CD4-positive, alpha-beta T cell treated with Interleukin-1 beta for 1 hour (primary cell): ENCODE results near the gene PTPRN2.
"Not testable (repeated sequence)": the region's sequence is repeated elsewhere in the genome, so short reads cannot be mapped to it uniquely, and the experiment has no call there.

Experiments
- DNase-seq, 2 donors: peaks; one replicate each; pipeline ENCODE4 v3.0.0-alpha.2; 2020 to 2022

Gene PTPRN2

DNA sequence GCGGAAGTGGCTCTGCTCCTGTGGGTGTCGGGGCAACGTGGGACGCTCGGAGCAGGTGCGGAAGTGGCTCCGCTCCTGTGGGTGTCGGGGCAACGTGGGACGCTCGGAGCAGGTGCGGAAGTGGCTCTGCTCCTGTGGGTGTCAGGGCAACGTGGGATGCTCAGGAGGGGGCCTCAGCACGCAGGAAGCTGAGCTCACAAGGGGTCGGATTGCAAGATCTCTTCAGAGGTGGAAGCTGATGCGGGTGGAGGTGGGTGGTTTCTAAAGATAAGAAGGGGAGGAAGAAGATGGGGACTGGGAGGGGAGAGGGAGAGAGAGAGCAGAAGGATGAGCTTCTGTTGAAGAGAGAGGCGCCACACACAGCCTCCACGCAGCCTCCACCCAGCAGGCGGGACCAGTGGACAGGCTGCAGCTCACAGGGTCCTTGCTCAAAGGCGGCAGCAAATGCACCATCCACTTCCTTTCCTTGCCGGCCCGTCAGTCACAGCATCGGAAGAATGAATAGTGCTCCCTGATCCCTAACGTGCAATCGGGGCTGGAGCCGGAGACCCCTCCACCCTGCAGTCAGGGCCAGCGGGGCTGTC lies 78.7 kb downstream of the PTPRN2 start:
- DNase-seq: no peak

DNA sequence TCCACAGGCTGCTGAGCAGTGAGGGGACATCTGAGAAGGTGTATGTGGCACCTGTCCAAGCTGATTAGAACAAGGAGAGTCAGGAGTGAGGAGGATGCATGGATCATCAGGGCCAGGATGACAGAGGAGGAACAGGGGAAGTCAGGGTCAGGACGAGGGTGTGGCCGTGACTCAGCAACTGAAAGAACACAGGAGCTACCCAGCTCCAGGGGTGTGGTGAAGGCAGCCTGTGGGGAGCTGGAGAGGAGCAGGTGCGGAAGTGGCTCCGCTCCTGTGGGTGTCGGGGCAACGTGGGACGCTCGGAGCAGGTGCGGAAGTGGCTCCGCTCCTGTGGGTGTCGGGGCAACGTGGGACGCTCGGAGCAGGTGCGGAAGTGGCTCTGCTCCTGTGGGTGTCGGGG lies 79.3 kb downstream of the PTPRN2 start:
- DNase-seq: not testable (repeated sequence)

DNA sequence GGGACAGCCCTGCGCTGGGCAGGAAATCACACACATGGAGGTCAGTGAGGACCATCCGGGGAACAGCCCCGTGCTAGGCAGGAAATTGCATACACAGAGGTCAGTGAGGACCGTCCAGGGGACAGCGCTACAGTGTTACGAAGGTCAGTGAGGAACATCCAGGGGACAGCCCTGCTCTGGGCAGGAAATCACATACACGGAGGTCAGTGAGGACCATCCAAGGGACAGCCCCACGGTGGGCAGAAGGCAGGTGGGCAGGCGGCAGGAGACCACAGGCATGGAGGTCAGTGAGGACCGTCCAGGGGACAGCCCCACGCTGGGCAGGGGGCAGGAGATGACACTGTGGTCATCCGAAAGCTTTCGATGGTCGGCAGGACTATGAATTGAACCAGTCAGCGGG lies 79.7 kb downstream of the PTPRN2 start:
- no peak for DNase-seq

DNA sequence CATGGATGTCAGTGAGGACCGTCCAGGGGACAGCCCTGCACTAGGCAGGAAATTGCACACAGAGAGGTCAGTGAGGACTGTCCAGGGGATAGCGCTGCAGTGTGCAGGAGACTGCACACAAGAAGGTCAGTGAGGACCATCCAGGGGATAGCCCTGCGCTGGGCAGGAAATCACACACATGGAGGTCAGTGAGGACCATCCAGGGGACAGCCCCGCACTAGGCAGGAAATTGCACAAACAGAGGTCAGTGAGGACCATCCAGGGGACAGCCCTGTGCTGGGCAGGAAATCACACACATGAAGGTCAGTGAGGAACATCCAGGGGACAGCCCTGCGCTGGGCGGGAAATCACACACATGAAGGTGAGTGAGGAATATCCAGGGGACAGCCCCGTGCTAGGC lies 80.4 kb downstream of the PTPRN2 start:
- not testable (repeated sequence) for DNase-seq

DNA sequence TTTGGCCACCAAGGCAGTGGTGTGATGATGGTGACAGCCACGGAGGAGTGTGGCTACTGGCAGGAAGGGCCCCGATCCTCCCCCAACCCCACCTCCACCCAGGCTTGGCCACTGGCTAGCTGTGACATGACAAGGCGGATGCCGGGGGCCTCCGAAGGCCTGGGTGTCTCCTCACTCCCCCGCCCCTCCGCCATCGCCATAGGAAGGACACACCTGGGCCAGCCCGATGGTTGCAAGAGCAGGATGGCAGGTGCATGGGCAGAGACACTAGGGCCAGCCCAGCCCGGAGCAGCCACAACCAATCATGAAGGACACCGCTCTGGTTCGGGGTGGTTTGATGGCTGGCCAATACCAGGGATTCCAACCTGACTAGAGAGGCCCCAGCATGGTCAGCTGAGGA lies 81.0 kb downstream of the PTPRN2 start:
- no peak for DNase-seq

DNA sequence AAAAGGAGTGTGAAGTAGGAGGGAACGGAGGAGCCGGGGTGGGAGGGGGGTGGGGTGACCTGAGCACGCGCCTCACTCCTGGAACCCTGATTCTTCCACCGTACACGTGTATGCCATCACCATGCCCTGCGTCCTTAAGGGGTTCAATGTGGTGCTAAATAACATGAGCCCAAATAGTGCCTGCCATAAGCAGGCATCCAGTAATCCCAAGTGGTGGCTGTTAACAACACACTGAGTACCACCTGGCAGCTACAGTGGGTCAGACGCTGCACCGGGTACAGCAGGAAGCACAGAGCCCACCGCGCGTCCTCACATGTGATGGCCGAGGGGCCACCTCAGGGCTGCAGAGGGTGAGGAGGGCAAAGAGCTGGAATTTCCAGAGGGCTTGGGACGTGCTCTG lies 81.9 kb downstream of the PTPRN2 start:
- DNase-seq: no peak

DNA sequence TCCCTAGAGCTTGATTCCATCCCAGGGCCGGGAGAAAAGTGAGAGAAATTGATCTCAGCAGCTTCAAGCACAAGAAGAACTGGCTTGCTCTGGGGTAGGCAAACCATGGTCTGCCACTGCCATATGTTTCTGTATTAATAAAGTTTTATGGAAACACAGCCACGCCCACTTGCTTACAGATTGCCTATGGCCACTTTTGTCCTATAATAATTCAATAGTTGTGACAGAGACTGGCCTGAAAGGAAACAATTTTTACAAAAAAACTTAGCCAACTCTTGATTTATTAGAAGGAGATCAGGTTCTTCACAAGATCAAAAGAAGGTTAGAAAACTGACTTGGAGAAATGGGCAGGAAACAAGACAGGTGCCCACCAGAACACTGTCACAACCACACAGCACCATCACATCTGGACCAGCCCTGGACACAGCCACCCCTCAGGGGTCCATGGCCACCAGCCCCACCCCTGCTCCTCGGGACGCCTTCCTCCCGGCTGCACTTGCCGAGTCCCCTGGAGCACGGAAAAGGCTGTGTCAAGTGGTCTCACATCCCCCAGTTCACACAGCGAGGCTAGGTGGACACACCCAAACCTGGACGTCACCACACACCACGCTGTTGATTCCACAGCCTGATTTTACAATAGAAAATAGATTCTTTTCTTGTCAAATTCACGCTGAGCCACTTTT lies 85.4 kb downstream of the PTPRN2 start:
- DNase-seq: no peak

DNA sequence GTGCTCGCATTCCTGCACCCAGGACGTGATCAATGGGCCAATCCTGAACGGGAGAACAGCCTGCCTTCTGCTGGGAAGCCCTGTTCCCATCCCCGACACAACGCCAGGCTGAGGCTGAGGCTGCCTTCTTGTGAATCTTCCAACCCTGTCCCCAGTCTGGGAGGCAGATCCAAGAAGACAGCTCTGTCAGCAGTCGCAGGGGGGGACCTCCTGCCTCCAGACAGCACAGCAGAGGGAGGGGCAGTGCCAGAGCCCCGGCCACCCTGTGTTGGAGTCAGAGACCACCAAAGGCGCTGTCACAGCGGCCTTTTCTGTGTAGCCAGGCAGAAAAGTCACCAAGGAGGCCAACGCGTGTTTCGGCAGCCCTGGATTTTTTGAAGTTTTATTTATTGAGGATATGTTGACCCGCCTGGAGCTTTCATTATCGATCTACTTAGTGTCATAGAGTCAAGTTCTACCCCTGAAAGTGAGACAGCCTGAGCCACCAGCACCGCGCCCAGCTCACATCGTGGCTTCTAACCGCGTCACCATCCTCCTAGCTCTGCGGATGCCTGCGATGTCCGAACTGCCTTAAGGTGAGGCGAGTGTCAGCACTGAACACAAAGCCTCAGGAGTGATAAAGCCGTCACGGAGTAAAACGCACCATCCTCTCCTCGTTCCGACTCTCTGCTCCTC lies 86.1 kb downstream of the PTPRN2 start:
- DNase-seq: no peak

DNA sequence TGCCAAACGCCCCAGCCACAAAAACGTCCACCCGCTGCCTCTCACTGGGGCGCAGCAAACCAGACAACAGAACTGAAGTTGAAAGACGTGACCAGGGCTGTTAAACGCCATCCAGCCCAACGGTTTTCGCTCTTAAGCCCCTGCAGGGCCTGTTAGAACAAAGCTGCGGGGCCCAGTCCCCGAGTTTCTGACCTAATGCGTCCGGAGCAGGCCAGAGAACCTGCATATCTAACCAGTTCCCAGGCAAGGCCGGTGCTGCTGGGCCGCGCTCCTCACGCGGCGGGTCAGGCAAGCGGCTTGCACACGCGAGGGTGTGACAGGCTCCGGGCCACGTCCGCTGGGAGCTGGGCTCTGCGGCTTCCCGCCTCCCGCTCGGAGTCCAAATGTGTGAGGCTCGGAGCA lies 87.0 kb downstream of the PTPRN2 start:
- DNase-seq: no peak

DNA sequence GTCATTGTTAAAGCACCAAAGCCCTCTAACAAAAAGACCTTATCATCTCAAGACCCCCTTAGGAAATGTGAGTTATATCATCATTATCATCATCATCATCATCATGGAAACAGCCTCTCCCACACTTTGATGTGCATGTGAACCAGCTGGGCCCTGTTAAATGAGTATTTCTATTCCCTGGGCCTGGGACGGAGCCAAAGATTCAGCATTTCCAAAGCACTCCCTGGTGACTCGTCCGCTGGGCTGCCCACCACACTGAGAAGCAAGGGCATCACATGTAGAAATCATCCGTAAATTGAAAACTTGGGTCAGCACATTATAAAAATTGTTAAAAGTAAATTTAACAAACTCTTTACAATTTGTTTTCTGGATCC lies 88.6 kb downstream of the PTPRN2 start:
- DNase-seq: no peak

DNA sequence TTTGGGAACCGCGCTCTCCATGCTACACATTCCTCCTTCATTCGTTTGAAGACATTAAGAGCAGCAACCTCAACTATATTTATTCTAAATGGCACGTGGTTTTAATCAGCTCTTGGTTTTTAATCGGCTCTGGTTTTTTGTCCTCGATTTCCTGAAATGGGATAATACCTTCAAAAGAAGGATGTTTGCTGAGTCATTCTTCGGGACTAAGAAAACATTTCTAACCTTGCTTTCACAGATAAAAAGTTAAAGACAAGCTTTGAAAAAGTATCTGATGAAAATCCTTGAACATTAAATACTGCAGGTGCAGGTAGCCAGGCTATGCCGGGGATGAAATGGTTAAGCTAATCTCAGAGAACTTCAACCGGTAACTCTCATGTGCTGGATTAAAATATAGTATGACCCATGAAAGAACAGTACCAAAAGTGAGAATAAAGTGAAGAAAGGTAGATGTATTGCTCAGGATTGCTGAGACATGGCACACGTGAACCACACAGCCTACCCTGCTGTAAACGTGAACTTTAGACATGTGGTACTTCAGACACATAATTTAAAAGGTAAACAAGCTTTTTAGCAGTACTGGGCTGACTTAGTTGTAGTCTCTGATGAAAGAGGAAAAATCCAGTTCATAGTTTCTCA lies 89.1 kb downstream of the PTPRN2 start:
- DNase-seq: no peak

DNA sequence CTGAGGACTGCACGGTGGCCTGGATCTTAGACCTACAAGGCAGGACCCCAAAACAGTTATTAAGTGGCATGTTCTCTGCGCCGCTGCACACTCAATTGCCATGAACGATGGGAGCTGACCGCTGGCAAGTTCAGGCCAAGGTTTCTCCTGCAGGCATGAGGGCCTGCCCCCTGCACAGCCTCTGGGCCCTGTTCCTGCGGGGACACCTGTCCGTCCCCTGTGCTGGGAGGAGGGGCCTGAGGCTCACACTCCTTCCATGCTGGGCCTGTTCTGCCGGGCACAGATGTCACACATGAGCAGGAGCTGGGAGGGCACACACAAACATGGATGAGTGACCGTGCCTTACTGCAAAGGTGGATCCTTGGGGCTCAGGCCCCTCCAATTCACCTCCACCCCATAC lies 90.0 kb downstream of the PTPRN2 start:
- no peak for DNase-seq

DNA sequence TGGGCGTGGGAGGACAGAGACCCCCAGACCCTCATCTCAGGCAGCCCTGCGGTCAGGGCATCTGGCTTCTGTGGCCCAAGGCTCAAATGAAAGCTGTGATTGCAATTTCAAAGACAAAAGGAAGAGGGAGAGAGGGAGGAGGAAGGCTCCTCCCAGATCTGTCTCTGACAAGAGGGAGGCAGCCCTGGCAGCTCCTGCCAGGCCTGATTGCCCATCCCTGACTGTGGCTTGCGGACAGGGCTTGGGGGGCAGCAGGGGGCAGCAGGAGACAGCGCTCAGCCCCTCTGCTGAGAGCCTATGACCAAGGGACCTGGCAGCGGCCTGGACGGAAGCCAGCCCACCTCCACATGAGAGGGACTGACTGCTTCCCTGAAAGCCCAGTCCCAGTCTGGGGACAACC lies 91.8 kb downstream of the PTPRN2 start:
- no peak for DNase-seq

DNA sequence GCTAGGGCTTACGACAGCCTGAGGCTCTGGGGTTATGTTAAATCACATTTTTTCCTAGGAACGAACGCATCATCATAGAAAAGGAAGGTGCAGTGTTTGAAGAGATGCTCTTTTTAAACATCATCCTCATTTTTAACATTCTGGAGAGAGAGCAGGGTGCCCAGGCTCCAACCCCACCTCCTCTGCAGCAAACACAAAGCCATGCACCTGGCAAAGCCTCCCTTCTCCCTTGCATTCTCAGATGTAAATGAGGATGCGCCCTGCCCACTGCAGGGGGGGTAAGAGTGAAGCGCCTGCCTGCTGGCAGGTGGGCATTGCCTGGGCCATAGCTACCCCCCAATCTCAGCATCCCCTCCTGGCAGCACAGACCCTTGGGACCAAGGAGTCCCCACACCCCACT lies 92.4 kb downstream of the PTPRN2 start:
- no peak for DNase-seq

DNA sequence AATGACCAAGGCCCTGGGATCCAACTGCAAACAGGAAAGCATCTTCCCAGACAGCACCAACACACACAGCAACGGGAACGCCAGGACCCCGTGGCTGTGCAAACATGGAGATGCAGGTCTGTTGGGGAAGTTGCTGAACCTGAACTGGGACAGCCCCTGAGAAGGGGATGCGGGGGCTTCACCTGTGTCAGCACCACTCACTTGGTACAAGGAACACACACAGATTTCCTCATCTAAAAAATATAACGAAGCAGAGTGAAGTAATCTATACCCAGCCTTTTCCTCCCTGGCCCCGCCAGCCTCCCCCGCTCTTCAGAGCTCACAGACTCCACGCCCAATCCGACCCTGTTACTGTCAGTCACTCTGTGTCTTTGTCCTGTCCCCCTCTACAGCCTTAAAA lies 93.0 kb downstream of the PTPRN2 start:
- DNase-seq: no peak

DNA sequence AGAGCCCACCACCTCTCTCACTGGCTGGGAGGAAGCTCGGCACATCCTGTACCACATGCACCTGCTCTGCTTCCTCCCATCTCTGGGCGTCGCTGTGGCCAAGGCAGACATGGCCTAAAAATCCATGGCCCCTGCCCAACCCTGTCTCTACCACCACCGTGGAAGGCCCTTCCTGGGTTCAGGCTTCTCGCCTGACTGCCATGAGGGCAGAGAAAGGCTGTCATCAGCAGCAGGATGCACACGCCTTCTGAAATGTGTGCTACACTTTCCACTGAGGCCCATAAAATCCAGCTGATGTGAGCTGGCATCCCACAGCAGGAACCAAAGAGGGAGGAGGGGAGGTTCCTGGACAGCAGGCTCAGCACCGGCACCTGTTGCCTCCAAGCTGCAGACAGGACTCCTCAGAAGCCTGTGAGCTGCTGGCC lies 93.4 kb downstream of the PTPRN2 start:
- DNase-seq: no peak

DNA sequence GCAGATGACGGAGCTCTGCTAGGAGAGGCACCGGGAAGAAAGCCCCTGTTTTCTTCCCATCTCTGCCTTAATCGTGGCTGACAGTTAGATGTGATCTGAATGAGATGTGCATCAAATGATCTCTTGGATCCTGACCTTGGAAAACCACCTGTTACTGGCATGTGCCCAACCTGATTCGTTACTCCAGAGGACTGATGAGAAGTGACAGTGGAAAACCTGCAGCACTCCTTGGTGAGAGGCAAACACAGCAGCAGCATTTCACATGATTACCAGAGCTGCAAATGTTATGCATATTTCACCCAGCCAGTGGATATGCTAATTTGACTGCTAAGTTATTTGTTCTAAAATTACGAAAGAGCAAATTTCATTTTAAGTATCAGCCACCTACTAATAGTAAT lies 95.3 kb downstream of the PTPRN2 start:
- no peak for DNase-seq

DNA sequence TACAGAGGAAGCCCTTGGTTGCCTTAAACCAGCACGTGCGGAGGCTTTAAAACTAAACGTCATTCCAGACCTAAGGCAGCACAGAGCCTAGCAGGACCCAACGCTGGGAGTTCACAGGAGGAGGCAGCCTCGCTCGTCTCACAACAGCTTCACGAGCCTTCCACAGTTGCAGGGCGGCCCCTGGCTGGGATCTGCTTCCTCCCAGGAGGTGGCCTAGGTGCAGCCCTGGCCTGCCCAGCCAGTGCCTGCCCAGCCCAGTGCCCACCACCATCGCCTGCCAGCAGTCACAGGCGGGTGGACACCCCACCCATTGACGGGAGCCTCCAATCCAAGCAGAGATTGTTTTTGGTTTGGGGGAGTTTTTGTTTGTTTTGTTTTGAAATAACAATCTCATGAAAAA lies 96.5 kb downstream of the PTPRN2 start:
- DNase-seq: no peak

DNA sequence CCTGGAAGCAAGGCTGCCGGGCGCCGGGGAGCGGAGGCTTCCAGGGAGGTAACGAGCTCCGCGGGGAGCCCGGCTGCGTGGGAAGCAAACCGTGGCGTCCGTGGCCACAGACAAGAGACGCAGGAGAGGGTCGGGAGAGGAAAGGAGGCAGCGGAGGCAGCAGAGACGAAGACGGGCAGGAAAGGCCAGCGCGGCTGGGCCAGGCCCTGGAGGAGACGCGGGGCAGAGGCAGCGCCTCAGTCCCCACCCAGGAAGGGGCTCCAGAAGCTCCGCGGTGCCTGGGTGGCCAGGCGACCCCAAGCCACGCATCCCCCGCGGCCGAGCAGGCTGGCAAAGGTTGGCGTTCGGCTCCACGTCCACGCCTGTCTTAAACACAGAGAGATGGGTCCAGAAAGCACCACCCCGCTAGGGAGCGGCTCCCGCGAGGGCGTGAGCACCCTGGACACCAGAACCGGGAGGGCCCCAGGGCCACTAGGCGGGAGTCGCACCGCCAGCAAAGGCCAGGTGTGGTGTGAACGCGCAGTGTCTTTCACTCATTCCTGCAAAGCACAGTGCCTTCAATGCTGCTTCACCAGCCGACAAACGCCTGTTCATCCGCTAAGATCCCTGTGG lies 97.3 kb downstream of the PTPRN2 start:
- no peak for DNase-seq

DNA sequence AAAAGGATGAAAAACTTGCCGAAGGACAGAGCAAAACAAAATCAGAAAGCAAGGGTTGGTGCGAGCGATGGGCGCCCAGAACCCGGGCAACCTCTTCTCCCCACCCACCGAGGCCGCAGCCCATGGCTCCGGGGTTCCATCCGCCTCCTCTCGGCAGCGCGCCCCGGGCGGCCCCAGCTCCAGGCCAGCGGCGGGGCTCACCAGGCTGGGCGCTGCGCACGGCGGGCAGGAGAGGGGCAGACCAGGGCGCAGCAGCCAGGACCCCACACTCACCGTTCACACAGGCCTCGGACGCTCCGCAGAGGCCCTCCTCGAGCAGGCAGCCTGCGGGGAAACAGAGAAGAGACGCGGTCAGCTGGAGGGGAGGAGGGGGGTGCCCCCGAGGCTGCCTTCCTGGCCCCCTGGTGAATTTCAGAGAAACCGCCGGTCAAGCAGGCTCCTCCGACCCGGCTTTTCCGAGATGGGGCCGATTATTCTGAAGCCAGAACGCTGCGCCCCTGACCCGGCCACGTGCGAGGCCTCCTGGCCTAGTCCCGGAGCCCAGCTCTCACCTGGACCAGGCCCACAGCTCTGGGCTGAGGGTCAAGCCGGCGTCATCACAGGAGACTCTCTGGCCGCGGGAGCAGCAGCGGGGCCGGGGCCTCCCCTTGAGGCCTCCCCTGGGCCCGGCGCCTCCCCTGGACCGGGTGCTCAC lies 98.0 kb downstream of the PTPRN2 start:
- no peak for DNase-seq

DNA sequence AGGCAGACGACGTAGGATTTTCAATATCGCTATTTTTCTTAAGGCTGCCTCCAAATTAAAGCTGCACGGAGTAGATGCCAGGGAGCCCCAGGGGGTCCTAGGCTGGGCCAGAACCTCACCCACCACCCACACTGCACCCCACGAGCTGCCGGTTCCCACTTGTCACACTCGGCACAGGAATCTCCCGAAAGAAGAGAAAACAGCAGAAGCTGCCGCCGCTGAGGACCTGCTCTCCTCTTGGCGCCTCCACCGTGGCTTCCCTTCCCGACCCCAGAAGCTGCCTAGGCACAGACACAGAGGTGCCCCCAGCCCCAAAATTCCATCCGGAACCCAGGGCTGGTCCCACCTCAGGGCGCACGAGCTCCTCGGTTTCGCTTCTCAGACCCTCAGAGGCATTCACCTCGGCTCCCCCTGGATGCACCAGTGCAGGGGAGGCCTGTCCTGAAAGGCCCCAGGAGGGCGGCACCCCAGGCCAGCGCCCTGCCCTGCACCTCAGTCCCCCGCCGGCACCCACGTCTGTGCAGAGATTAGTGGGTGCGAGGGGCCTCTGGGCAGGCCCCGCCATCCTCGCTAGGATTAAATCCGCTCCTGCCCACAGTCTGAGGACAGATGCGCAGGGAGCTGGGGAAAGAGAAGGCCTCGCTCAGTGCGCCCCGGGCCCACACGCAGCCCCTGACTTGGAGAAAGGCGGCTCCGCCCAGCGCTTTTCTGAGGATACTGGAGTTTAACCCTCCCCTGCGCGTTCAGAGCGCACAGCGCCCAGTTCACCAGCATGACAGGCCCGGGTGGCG lies 99.2 kb downstream of the PTPRN2 start:
- DNase-seq: no peak

DNA sequence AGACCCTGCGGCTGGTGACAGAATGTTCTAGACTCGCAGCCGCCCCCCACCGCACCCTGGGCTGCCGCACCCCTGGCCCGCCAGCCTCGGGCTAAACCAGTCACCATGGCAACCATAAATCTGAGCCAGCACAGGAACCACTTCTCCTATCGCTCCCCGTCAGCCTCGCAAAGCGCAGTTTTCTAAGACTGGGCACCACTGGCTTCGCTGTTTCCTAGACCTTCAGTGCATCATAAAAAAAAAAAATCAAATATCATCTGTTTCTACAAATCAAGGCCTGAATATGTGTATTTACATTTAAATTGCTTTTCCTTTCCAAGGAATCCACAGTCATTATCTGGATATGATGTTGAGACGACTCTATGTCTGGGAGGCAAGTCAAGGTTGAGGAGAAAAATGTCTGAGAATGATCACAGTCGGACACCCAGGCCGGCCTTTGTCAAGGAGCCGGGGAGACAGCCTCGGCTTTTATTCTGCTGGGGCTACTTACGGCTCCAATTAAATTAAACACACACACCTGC lies 99.9 kb downstream of the PTPRN2 start:
- no peak for DNase-seq
